Pancreas (tissue), 10 donors: Measurements from ENCODE around the gene HDAC10. TPM values are rescaled to one million over a fixed set of nuclear protein-coding genes. Genes with fewer than 3 reads are reported as not detected.

Experiments used
- ATAC-seq, 4 donors: fragments of 200-7000 bp; cut with Tn5 transposase; one replicate each; pipeline versions ENCODE4 v1.8.0 to v1.9.1; 2020; ENCODE audit warnings: mild to moderate bottlenecking in 4 of 4, moderate library complexity in 4 of 4
- DNase-seq, 6 donors: peaks; one replicate each; pipeline ENCODE4 v3.0.0-alpha.2; 2020
- FAIRE-seq: peaks from 2 replicates; lab custom pipeline; 2012; peaks lifted over from hg19 to GRCh38; lab: Jason Lieb, UNC
- H3K27ac ChIP-seq, 4 donors: fragments of 200-600 bp; sonication (generic); 1 replicate in 3 of 4; 2 replicates in 1 of 4; pipeline versions ENCODE4 v1.5.0 to v1.8.0; 2020
- H3K27me3 ChIP-seq, 4 donors: fragments of 200-600 bp; one replicate each; pipeline ENCODE4 v1.8.0; 2021
- H3K36me3 ChIP-seq, 3 donors: fragments of 200-600 bp; sonication (generic) in 1 of 3; one replicate each; pipeline versions ENCODE4 v1.5.0 to v1.8.0; 2020 to 2021
- H3K4me1 ChIP-seq, 3 donors: fragments of 200-600 bp; one replicate each; pipeline ENCODE4 v1.8.0; 2021
- H3K4me3 ChIP-seq, 4 donors: fragments of 200-600 bp; sonication (generic) in 2 of 4; one replicate each; pipeline versions ENCODE4 v1.5.0 to v1.8.0; 2020 to 2021
- H3K9me3 ChIP-seq, 4 donors: fragments of 200-600 bp; one replicate each; pipeline ENCODE4 v1.8.0; 2021
- CTCF ChIP-seq, 4 donors: fragments of 200-600 bp; sonication (generic) in 3 of 4; IDR thresholded peaks; one replicate each; pipeline versions ENCODE4 v1.5.0 to v1.8.0; 2021; ENCODE audit warnings: antibody characterized with exemption in 4 of 4
- WGBS, 2 donors: extraction: QIAGEN DNeasy Blood & Tissue Kit; methylation state at CpG; one replicate each; pipeline ENCODE4 v1.1.7; 2013; 5-methylcytosine and 5-hydroxymethylcytosine counted together
- intact Hi-C, 3 donors: fragments of 100-400 bp; cut with DNase I; formaldehyde crosslinking; loops; one replicate each; pipeline versions ENCODE4 v1.11.1 to v1.14.2; 2022
- polyA plus RNA-seq, 2 donors: library from polyadenylated mRNA; stranded (reverse); fragments of 200-250 nt; gene quantifications; one replicate each; pipeline ENCODE4 v1.2.3, GENCODE V29; 2013
- total RNA-seq, 6 donors: library from RNA; stranded (reverse); fragmentation: NEBNext Ultra II Directional in 4 of 6; extraction: Animal tissue kit (Norgen Biotek cat#: 25700) in 4 of 6; gene quantifications; one replicate each; pipeline versions ENCODE4 v1.2.1 to v1.2.4, GENCODE V29; 2021 to 2023
- donor health status: healthy with polysubstance abuse.
- donor health status: DM: no; HTN: no; CAD: no; lungs with moderate emphysema.
- donor health status: DM: no; HTN: no; CAD: no.
- donor health status: control.
- donor health status: control.
- donor health status: Bipolar disorder and iron deficiency.
- donor health status: DM: yes; HTN: yes; CAD: no.
- donor health status: DM: no; HTN: no; CAD: no.
- donor health status: DM: no; HTN: no; CAD: no.
- donor health status: DM: yes; HTN: yes; CAD: no.

HDAC10 gene
- total and polyA plus RNA-seq, 8 donors: 17.0 to 78.3 (median 21.8) TPM

DNA sequence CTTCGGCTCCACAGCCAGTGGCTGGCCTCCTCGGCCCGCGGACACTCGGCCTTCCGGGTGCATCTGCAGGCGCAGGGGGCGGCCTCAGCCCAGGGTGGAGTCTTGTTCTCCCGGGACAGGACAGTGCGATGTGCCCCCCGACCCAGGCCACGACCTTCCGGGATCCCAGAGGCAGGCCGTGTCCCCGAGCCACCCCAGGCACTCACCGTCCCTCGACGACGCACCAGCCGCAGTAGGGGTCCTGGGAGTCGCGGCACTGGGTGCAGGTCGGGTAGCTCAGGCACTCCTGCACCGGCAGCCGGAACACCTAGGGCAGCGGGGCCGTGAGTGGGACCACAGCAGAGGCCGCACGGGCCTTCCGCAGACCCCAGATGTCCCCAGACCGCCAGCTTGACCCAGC, 36.7 kb upstream of the HDAC10 start:
- peaks cover 7 to 63% (median 20%) of the 10 kb centered on the region in 3 donors for H3K36me3 ChIP-seq
- ATAC-seq: no peak

GRCh38 chr22:50286701-50287318, 35.7 kb upstream of the HDAC10 start:
- 93 to 96% methylated on average over 40 of the region's 40 CpGs for WGBS, 2 donors
- no peak for FAIRE-seq
- intact Hi-C loops: no loop called here
- H3K9me3 ChIP-seq: no peaks in the 10 kb centered on the region
- peaks cover 0 to 5% (median 0%) of the 10 kb centered on the region in 3 donors for H3K4me1 ChIP-seq
- H3K36me3 ChIP-seq: peaks cover 7 to 65% (median 21%) of the 10 kb centered on the region in 3 donors
- TF ChIP-seq CTCF (IDR thresholded peaks at IDR 0.05): no peak
- no peak for DNase-seq
- H3K4me3 ChIP-seq: no peak overlapping the region
- ATAC-seq: no peak
- no peak overlapping the region for H3K27ac ChIP-seq
- H3K27me3 ChIP-seq: no peaks in the 10 kb centered on the region

More for the DNA sequence above, 36.7 kb upstream of the HDAC10 start:
- WGBS, 2 donors: 94 to 96% methylated on average over 30 to 31 of the region's 31 CpGs
- H3K4me1 ChIP-seq: peaks cover 0 to 8% (median 1%) of the 10 kb centered on the region in 3 donors
- FAIRE-seq (no peak), DNase-seq (no peak)
- no peak overlapping the region for H3K4me3 ChIP-seq
- H3K9me3 ChIP-seq: no peaks in the 10 kb centered on the region
- no peaks in the 10 kb centered on the region for H3K27me3 ChIP-seq
- intact Hi-C loops: no loop called here
- H3K27ac ChIP-seq: no peak overlapping the region
- no peak for TF ChIP-seq CTCF (IDR thresholded peaks at IDR 0.05)

DNA sequence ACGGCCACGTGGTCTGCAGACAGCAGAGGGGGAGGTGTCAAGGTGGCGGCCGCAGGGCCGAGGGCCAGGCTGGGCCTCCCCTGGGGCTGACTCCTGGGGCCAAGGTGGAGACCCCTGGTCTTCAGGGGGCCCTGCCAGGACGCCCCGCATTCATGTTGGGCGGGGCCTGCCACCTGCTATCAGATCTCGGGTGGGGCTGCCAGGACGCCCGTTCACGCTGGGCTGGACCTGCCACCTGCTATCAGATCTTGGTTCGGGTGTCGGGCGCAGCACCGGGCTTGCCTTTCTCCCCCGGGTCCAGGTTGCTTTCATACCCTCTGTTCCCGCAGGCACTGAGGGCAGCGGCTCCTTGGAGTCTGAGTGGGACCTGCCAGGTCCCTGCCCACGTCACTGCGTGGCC, 35.2 kb upstream of the HDAC10 start:
- no peak for FAIRE-seq
- peaks cover 7 to 70% (median 26%) of the 10 kb centered on the region in 3 donors for H3K36me3 ChIP-seq
- intact Hi-C loops: no loop called here

DNA sequence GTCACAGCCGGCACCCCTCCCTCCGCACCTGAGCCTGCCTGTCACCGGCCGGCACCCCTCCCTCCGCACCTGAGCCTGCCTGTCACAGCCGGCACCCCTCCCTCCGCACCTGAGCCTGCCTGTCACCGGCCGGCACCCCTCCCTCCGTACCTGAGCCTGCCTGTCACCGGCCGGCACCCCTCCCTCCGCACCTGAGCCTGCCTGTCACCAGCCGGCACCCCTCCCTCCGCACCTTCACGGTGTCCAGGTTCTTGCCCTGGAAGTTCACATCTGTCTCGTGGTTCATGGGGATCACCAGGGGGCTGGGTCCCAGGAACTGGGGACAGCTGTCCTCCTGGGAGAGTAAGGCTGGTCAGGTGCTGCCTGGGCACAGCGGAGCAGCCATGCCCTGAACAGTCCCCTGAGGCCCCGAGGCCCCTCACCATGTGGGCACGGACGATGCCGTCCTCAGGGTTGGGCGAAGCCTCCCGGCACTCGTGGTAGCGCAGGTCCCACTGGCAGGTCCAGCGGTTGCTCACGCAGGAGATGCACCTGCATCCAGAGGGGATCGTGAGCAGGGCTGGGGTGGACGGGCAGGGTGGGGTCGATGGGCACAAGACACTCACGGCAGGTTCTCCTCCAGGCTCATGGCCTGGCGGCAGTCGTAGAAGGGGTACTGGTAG, 34.6 kb upstream of the HDAC10 start:
- no peak overlapping the region for H3K4me3 ChIP-seq
- no peak overlapping the region for H3K27ac ChIP-seq
- ATAC-seq (no peak), DNase-seq (no peak), FAIRE-seq (no peak)
- 88% methylated on average over 23 to 32 of the region's 34 CpGs for WGBS, 2 donors
- H3K4me1 ChIP-seq: peaks cover 0 to 5% (median 0%) of the 10 kb centered on the region in 3 donors
- TF ChIP-seq CTCF (IDR thresholded peaks at IDR 0.05): no peak
- peaks cover 7 to 76% (median 32%) of the 10 kb centered on the region in 3 donors for H3K36me3 ChIP-seq
- H3K27me3 ChIP-seq: no peaks in the 10 kb centered on the region
- intact Hi-C loops: no loop called here
- H3K9me3 ChIP-seq: no peaks in the 10 kb centered on the region

More for the DNA sequence above, 35.2 kb upstream of the HDAC10 start:
- no peak for TF ChIP-seq CTCF (IDR thresholded peaks at IDR 0.05)
- DNase-seq (no peak), ATAC-seq (no peak)
- Histone ChIP-seq H3K4me1 (peaks cover 0 to 5% (median 0%) of the 10 kb centered on the region in 3 donors), H3K9me3 (no peaks in the 10 kb centered on the region), H3K27ac (no peak overlapping the region), H3K27me3 (no peaks in the 10 kb centered on the region), H3K4me3 (no peak overlapping the region)
- 88 to 89% methylated on average over 21 of the region's 21 CpGs for WGBS, 2 donors
